ENCODE measurements around the gene KLK13.

The KLK13 gene

GRCh38 chr19:51091895-51092873 lies 27.3 kb upstream of the KLK13 start:
- no peak for DNase-seq

GRCh38 chr19:51091126-51091525 lies 26.2 kb upstream of the KLK13 start:
- DNase-seq, result no peak

GRCh38 chr19:51090471-51090870 lies 25.6 kb upstream of the KLK13 start:
- no peak for DNase-seq

GRCh38 chr19:51089786-51090185 lies 24.9 kb upstream of the KLK13 start:
- no peak for DNase-seq

GRCh38 chr19:51086153-51086850 lies 21.4 kb upstream of the KLK13 start:
- no peak for DNase-seq

GRCh38 chr19:51084505-51084904 lies 19.6 kb upstream of the KLK13 start:
- DNase-seq, result no peak

GRCh38 chr19:51083783-51084182 lies 18.9 kb upstream of the KLK13 start:
- no peak for DNase-seq

GRCh38 chr19:51083181-51083580 lies 18.3 kb upstream of the KLK13 start:
- no peak for DNase-seq

- DNase-seq, result no peak
These were observed 17.7 kb upstream of the KLK13 start, which contains the start of gene KLK14 for GRCh38 chr19:51082611-51083010. KLK14 (minus strand) TSS chr19:51082887; CDS start chr19:51082614, 273 bp downstream.

- no peak for DNase-seq
These were observed 16.6 kb upstream of the KLK13 start for GRCh38 chr19:51081476-51081875.

GRCh38 chr19:51079481-51080110 lies 14.7 kb upstream of the KLK13 start:
- DNase-seq, result no peak

GRCh38 chr19:51078731-51079130 lies 13.8 kb upstream of the KLK13 start:
- DNase-seq, result no peak

- no peak for DNase-seq
These were observed 13.2 kb upstream of the KLK13 start for GRCh38 chr19:51078104-51078503.

- no peak for DNase-seq
These were observed 11.8 kb upstream of the KLK13 start for GRCh38 chr19:51076631-51077213.

GRCh38 chr19:51075998-51076397 lies 11.1 kb upstream of the KLK13 start:
- DNase-seq, result no peak

- DNase-seq, result no peak
These were observed 6.2 kb upstream of the KLK13 start for GRCh38 chr19:51071095-51071405.

- no peak for DNase-seq
These were observed 5.6 kb upstream of the KLK13 start for GRCh38 chr19:51070334-51071094.

- no peak for DNase-seq
These were observed 1.7 kb upstream of the KLK13 start for GRCh38 chr19:51066393-51067186.

GRCh38 chr19:51065221-51065960 lies 499 bp upstream of the KLK13 start:
- DNase-seq, result no peak

GRCh38 chr19:51063664-51064063 lies 1.2 kb downstream of the KLK13 start:
- DNase-seq, result no peak

- DNase-seq, result no peak
These were observed 3.9 kb downstream of the KLK13 start for GRCh38 chr19:51060973-51061372.

Data from MV-4-11 (cell line).